CD4-positive, alpha-beta T cell treated with Interleukin-15 for 4 hours (primary cell): ENCODE results near the gene TBX21.
A peak's percentile ranks its signal among the peaks of the same experiment; 100 is the strongest.

Experiments
- DNase-seq: peaks from one replicate; pipeline ENCODE4 v3.0.0-alpha.2; 2020; ENCODE audit warnings: low spot score

The TBX21 gene, protein sequence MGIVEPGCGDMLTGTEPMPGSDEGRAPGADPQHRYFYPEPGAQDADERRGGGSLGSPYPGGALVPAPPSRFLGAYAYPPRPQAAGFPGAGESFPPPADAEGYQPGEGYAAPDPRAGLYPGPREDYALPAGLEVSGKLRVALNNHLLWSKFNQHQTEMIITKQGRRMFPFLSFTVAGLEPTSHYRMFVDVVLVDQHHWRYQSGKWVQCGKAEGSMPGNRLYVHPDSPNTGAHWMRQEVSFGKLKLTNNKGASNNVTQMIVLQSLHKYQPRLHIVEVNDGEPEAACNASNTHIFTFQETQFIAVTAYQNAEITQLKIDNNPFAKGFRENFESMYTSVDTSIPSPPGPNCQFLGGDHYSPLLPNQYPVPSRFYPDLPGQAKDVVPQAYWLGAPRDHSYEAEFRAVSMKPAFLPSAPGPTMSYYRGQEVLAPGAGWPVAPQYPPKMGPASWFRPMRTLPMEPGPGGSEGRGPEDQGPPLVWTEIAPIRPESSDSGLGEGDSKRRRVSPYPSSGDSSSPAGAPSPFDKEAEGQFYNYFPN

GRCh38 chr17:47733047-47733673, at the start of gene TBX21:
Gene TBX21, plus strand, starts transcription at chr17:47733236. Its CDS starts 219 bp downstream, at chr17:47733455.
- peak; percentile 93 for DNase-seq

- no peak for DNase-seq
These were observed 49.0 kb upstream of the TBX21 start for GRCh38 chr17:47684025-47684424.

DNA sequence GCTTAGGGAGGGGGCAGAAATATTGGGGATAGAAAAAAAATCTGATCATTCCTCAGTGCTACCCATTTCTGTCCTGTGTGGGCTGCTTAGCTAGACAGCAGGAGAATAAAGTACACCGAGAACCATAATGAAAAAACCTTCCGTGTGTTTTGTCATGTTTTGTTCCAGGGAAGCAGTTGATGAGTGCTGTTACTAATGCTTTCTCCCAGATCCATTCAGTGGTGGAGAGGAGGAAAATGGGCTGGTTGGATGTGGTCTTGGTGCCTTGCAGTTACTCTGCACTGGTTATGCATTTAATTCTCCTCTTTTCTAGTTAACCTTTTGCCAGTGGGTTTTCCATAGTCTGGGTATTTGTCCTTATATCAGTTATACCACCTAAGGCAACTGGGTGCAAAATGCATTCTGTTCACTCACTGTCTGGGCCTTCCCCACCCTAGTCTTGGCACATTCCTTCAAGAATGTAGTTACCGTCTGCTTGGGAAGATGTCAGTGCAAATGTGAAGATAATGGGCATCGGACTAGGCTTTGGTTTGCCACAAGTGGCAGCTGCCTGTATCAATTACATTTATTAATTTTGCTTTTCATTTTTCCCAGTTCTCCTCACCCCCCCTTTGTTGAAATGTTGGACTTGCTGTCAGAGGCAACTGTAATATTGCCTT, 48.4 kb upstream of the TBX21 start:
- no peak for DNase-seq

- no peak for DNase-seq
These were observed 47.3 kb upstream of the TBX21 start for GRCh38 chr17:47685556-47686275.

DNA sequence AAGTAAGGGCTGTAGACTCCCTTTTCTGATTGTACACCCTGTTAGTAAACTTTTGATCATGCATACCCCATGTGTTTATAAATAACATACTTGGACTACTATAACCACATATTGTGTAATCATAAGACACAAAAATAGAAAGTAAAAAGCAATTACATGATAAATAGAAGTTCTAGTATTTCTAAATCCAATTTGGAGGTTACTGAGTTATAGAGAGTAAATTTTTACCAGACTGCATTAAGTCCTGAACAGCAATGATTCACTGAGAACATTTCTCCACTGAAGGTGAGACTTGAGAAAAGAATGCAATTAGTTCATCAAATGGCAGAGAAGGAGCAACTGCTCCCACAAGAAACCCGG, 46.8 kb upstream of the TBX21 start:
- DNase-seq = no peak

GRCh38 chr17:47686664-47687327, 46.2 kb upstream of the TBX21 start:
- no peak for DNase-seq

- no peak for DNase-seq
These were observed 45.7 kb upstream of the TBX21 start for GRCh38 chr17:47687328-47687690.

DNA sequence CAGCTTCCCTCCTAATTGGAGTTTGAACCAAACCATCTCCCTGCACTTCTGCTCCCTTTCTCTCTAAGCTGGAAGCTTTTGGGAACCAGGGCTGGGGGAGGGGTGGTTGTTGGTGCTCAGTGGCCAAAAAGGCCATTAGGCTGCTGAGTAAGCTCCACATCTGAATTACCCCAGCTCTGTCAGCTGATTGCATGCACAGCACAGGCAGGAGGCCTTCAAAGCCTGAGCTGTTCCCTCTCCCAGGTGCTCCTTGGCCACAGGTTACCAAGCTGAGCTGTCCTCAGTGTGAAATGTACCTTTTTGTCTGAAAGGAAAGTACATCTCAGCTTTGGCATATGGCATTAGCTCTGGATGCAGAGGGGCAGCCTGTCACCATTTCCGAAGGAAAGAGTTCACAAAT, 45.3 kb upstream of the TBX21 start:
- DNase-seq = no peak

GRCh38 chr17:47690121-47690520, 42.9 kb upstream of the TBX21 start:
- DNase-seq = no peak

- DNase-seq = no peak
These were observed 40.7 kb upstream of the TBX21 start for GRCh38 chr17:47692137-47692894.

- no peak for DNase-seq
These were observed 39.9 kb upstream of the TBX21 start for GRCh38 chr17:47692895-47693730.

- peak; percentile 44 for DNase-seq
These were observed 39.1 kb upstream of the TBX21 start, which contains the start of gene TBKBP1 for GRCh38 chr17:47693731-47694580. Gene TBKBP1, plus strand, starts transcription at chr17:47694161. Its CDS starts 1,952 bp downstream, at chr17:47696113.

DNA sequence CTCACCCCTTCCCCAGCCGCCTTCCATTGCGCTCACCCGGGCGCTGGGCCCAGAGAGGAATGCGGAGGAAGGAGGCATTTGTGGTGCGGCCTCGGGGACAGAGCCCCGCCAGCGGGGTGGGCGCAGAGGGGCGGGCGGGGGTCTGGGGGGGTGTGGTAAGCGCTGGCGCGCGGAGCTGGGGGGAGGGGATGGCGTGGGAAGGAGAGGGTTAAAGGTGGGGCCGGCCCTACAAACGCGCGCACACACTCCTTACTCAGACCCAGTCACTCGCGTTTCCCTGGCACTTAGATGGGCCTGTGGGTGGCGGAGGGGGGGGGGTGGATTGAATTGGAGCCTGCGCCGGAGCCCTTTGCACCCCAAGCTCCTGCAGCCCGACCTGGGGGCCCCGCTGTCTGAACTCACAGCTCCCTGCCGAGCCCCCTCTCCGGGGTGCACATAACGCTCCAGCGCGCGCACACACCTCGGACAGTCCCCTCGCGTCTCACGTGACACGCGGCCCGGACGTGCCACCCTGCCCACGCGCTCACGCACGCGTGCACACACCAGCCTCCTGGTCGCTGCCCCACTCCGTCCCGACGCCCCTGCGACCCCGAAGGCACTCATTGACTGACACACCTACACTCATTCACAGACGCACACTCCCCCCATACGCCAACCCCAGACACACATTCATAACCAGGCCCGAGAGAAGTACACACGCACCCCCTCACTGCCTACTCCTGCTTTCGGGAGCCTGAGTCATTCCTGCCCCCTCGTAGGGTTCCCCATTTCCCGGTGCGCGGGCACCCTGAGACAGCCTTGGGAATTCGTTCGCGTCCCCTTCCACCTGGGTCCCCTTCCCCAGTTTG, 38.2 kb upstream of the TBX21 start:
- DNase-seq = peak; percentile 45

- no peak for DNase-seq
These were observed 37.3 kb upstream of the TBX21 start for GRCh38 chr17:47695429-47696376.

GRCh38 chr17:47696717-47697642, 36.1 kb upstream of the TBX21 start:
- no peak for DNase-seq
